Measurements from ENCODE around the gene RPS23.

Gene RPS23

DNA sequence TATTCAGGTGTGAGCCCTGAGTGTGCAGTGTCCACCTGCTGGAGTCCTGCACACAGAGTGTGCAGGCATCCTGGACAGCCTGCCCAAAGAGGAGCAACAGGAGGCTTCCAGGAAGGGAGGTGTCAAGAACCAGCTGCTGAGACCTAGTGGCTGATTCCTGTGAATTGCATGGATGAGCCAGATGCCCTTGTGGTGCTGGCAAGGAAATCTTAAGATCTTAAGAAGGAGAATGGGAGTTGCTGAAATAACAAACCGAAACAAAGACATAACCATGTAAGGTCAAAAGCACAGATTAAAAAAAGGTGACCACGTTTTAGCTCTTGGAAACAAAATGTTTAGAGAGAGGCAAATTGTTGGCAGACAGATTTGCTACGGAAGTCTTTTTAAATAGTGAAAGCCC lies 29.3 kb upstream of the RPS23 start:
- CTCF ChIA-PET: interaction anchor here (1.3 to 2.1 kb wide), 2 partner anchors 10 to 45 kb away, joined by 4 to 7 read pairs; no protein-coding TSS in a partner anchor
- no peak for DNase-seq (ENCODE audit: extremely low spot score)
- POLR2A ChIA-PET: no interaction called here
- TF ChIP-seq, protein P1, sequence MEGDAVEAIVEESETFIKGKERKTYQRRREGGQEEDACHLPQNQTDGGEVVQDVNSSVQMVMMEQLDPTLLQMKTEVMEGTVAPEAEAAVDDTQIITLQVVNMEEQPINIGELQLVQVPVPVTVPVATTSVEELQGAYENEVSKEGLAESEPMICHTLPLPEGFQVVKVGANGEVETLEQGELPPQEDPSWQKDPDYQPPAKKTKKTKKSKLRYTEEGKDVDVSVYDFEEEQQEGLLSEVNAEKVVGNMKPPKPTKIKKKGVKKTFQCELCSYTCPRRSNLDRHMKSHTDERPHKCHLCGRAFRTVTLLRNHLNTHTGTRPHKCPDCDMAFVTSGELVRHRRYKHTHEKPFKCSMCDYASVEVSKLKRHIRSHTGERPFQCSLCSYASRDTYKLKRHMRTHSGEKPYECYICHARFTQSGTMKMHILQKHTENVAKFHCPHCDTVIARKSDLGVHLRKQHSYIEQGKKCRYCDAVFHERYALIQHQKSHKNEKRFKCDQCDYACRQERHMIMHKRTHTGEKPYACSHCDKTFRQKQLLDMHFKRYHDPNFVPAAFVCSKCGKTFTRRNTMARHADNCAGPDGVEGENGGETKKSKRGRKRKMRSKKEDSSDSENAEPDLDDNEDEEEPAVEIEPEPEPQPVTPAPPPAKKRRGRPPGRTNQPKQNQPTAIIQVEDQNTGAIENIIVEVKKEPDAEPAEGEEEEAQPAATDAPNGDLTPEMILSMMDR (IDR thresholded peaks at IDR 0.05; ENCODE audit: control extremely low read depth, extremely low read depth, low read depth, missing control alignments): no peak

DNA sequence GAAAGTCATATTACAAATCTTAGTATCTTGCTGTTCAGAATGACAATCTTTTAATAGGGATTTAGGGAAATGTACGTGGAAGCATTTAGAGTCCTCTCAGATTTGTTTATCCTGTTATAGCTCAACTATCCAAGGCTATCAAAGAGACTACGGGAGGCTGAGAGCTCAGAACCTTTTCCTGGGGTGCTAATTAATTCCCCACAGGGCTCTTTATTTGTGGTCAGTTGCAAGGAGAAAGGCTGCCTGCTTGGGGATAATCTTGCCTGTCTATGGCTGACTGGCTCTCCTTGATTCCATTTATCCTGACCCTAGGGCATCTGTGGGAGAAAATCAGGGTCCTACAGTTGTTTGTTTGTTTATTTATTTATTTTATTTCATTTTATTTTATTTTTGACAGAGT lies 28.0 kb upstream of the RPS23 start:
- ChIA-PET CTCF (interaction anchor here (2.1 kb wide), 1 partner anchor 11 kb away, joined by 7 read pairs; no protein-coding TSS in a partner anchor), POLR2A (no interaction called here)
- no peak for DNase-seq (ENCODE audit: extremely low spot score)
- TF ChIP-seq, protein P1 (IDR thresholded peaks at IDR 0.05; ENCODE audit: control extremely low read depth, extremely low read depth, low read depth, missing control alignments): no peak

DNA sequence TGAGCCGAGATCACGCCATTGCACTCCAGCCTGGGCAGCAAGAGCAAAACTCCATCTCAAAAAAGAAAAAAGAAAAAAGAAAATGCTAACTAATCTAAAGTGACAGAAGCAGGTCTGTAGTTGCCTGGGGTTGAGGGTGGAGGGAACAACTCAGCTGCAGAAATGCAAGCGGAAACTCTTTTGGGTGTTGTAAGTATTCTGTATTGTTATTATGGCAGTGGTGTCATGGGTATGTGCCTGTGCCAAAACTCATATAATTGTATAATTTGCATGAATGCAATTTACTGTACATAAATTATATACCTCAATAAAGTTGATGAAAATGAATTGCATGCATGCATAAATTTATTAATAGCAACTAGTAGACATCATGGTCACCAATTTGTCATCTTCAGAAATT lies 23.0 kb upstream of the RPS23 start:
- TF ChIP-seq, protein P1 (IDR thresholded peaks at IDR 0.05; ENCODE audit: control extremely low read depth, extremely low read depth, low read depth, missing control alignments): no peak
- CTCF ChIA-PET: interaction anchor here (1.4 kb wide), 1 partner anchor 10 kb away, joined by 3 read pairs; no protein-coding TSS in a partner anchor
- POLR2A ChIA-PET: no interaction called here
- no peak for DNase-seq (ENCODE audit: extremely low spot score)

DNA sequence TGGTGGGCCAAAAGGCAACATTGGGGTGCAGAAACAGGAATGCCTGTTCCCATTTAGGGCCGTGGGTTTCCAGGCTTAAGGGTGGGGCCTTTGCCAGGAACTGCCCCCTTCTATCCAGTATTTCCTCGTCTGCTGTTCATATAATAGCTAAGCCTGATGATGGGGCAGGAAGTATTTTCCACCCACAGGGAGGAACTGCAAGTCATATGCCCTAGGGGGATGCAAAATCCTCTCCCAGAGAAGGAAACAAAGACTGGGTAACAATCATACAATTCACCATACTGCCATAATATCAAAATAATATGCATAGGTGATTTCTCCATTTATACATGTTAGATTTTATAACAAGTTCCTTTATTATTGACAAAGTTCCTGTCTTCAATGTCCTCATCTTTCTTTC lies 20.5 kb upstream of the RPS23 start:
- POLR2A ChIA-PET: no interaction called here
- TF ChIP-seq, protein P1 (IDR thresholded peaks at IDR 0.05; ENCODE audit: control extremely low read depth, extremely low read depth, low read depth, missing control alignments): no peak
- no peak for DNase-seq (ENCODE audit: extremely low spot score)
- CTCF ChIA-PET: interaction anchor here (1.2 kb wide), 1 partner anchor 1268 kb away, joined by 3 read pairs; no protein-coding TSS in a partner anchor

DNA sequence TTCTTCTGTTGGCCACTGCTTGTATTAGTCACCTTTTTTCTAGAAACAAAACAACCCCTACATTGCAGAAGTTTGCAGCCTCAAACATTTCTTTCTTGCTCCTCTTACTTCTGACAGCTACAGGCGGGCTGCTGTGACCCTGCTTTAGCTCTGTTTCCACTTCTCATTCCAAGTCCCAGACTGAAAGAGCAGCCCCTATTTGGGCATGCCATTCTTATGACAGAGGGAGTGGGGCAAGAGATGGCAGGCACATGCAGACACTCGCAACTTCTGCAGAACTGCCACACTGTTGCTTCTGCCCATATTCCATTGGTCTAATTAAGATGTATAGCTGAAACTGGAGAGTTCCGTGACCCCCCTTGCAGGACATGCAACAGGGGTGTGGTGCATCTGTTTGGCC lies 19.6 kb upstream of the RPS23 start:
- TF ChIP-seq, protein P1 (IDR thresholded peaks at IDR 0.05; ENCODE audit: control extremely low read depth, extremely low read depth, low read depth, missing control alignments): no peak
- ChIA-PET CTCF (no interaction called here), POLR2A (no interaction called here)
- no peak for DNase-seq (ENCODE audit: extremely low spot score)

DNA sequence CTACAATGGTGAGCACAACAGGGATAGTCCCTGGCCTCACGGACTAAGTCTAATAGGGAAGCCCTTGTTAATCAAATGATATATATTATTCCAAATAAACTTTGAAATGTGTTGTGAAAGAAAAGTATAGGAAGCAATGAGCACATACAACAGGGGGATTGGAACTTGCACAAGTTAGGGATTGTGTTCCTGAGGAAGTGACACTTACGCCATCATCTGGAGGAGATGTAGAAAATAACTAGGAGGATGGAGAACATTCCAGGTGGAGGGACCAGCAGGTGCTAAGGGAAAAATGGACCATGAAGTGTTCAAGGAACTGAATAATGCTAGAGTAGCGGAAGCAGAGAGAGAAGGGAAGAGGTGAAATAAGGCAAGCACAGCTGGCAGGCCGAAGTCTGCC lies 18.8 kb upstream of the RPS23 start:
- ChIA-PET POLR2A (no interaction called here), CTCF (interaction anchor here (0.9 kb wide), 1 partner anchor 21 kb away, joined by 3 read pairs; no protein-coding TSS in a partner anchor)
- no peak for DNase-seq (ENCODE audit: extremely low spot score)
- TF ChIP-seq, protein P1 (IDR thresholded peaks at IDR 0.05; ENCODE audit: control extremely low read depth, extremely low read depth, low read depth, missing control alignments): no peak

Measured in GM10248 (cell line).